Measurements from ENCODE around the gene ELL2.

Gene ELL2

DNA sequence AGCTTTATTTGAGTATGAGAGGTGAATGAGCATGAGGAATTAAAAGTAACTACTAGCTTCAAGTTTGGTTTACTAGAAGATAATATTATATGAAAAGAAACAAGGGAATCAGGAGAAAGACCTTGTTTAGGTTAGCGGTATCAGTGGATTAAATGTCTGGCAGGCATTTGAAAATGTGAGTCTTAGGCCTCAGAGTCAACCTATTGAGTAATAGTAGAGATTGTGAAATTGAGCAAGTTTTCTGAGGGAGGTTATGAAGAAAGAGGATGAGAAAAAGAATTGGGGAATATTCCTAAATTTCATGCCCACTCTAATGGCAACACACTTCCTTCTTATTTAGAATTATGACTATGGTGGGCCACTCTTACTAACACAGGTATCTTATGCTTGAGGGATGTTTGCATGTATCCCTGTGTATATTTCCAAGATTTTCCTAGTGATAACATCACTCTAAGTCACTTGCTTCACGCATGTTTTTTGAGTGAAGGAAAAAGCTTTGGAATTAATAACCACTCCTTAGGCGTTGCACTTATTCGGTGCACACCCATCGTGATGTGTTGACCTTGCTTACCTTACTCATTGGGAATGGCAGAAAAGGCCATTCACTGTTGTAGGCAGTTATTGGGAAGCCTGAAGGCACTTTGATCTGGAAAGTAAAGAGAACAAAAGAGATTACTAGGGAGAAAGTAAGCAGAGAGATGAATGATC, 8.2 kb upstream of the ELL2 start:
- TF ChIP-seq ZFX (IDR thresholded peaks at IDR 0.05; ENCODE audit: borderline replicate concordance), result no peak
- TF ChIP-seq, protein P1, sequence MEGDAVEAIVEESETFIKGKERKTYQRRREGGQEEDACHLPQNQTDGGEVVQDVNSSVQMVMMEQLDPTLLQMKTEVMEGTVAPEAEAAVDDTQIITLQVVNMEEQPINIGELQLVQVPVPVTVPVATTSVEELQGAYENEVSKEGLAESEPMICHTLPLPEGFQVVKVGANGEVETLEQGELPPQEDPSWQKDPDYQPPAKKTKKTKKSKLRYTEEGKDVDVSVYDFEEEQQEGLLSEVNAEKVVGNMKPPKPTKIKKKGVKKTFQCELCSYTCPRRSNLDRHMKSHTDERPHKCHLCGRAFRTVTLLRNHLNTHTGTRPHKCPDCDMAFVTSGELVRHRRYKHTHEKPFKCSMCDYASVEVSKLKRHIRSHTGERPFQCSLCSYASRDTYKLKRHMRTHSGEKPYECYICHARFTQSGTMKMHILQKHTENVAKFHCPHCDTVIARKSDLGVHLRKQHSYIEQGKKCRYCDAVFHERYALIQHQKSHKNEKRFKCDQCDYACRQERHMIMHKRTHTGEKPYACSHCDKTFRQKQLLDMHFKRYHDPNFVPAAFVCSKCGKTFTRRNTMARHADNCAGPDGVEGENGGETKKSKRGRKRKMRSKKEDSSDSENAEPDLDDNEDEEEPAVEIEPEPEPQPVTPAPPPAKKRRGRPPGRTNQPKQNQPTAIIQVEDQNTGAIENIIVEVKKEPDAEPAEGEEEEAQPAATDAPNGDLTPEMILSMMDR (IDR thresholded peaks at IDR 0.05), result no peak
- no peak overlapping the region for H3K27ac ChIP-seq

DNA sequence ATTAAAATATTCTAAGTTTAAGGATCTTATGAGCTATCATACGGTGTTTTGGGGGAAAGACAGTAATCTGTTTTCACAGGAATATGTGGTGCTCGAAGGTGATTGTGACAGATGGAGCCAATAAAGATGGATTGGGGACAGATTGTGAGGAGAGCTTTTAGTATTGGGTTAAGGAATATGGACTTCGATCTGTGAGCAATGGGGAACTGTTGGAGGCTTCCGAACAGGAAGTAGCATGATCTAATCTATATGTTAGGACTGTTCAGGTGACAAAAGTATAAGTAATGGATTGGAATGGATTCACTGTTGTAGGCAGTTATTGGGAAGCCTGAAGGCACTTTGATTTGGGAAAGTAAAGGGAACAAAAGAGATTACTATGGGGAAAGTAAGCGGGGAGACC, 7.4 kb upstream of the ELL2 start:
- no peak for TF ChIP-seq ZFX (IDR thresholded peaks at IDR 0.05; ENCODE audit: borderline replicate concordance)
- H3K27ac ChIP-seq, result no peak overlapping the region

DNA sequence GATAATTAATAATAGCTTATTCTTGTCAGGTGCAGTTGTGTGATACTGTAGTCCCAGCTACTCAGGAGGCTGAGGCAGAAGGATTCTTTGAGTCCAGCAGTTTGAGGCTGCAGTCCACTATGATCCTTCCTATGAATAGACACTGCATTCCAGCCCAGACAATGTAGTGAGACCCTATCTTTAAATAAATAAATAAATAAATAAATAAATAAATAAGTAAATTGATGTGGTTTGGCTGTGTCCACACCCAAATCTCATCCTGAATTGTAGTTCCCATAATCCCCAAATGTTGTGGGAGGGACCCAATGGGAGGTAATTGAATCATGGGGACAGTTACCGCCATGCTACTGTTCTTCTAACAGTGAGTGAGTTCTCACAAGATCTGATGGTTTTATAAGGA, 5.6 kb upstream of the ELL2 start:
- TF ChIP-seq, protein P1 (IDR thresholded peaks at IDR 0.05), result no peak
- TF ChIP-seq ZFX (IDR thresholded peaks at IDR 0.05; ENCODE audit: borderline replicate concordance), result no peak

DNA sequence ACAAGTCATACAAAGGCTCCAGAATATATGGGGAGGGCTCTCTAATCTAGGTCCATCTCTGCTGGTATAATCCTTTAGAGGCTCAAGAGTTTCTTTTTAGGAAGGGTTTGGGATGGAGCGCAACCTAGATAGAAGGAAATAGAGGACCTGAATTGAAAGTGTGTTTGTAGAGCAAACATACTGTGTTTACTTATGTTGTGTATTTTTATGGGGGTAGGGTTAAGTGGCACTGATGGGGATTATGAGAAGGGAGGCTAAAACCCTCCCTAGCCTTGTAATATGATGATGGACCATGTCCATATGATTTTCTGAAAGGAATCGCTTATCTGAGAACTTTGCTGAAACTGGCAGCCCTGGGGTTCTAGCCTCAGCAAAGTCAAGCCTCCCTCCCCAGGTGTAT, 4.4 kb upstream of the ELL2 start:
- no peak for TF ChIP-seq ZFX (IDR thresholded peaks at IDR 0.05; ENCODE audit: borderline replicate concordance)
- TF ChIP-seq, protein P1 (IDR thresholded peaks at IDR 0.05), result no peak
- peak overlapping the region; percentile 47 for H3K27ac ChIP-seq

More for the DNA sequence above, 5.6 kb upstream of the ELL2 start:
- no peak overlapping the region for H3K27ac ChIP-seq

DNA sequence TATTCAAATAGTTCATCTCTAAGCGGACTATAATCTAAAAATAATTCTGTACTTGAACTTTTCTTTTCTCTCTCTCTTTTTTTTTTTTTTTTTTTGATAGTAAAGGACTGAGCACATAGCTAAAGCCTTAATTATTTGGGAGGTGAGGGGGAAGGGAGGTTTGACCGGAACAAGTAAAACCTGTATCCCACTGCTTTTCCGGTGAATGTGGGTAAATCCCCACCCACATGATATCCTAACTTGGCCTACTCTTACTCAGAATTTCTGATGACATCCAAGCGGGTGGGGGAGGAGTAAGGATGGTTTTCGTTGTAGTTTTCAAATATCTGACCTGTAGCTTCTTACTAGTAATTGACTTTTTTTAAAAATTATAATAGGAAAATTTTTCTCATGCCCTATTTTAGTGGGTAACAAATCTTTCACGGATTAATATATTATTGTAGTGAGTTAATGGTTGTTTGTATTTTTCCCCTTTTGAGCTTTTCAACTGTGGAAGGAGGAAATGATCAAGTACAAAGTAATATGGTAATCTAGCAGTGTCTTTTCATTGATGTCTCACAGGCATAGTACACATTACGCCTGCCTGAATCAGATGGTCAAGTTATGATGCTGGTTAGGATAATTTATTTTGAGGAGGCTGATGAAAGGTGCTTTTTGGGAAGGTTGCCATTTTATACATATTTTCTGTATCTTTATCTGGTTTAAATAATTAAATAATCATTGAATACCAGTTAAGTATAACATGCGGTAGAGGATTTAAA, 2.2 kb upstream of the ELL2 start:
- TF ChIP-seq, protein P1 (IDR thresholded peaks at IDR 0.05), result no peak
- TF ChIP-seq ZFX (IDR thresholded peaks at IDR 0.05; ENCODE audit: borderline replicate concordance), result no peak
- no peak overlapping the region for H3K27ac ChIP-seq

DNA sequence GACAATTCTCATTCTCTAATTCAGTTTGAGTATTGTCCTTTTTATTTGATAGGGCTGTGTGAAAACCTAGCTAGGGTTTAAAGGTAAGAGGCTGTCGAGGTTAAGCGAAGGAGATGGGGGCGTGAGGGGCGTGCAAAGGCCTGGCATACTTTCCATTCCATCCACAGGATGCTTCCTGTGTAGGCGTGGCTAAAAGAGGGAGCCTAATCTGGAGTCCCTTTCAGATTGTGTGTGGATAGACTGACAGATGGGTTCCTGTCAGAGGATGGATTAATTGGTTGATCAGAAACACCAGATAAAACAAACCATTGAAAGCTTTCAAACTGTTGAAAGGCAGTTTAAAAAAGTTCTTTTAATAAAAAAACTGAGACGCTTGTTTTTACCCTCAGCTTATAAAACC, 1.1 kb upstream of the ELL2 start:
- no peak for TF ChIP-seq ZFX (IDR thresholded peaks at IDR 0.05; ENCODE audit: borderline replicate concordance)
- TF ChIP-seq, protein P1 (IDR thresholded peaks at IDR 0.05), result no peak
- H3K27ac ChIP-seq, result no peak overlapping the region

DNA sequence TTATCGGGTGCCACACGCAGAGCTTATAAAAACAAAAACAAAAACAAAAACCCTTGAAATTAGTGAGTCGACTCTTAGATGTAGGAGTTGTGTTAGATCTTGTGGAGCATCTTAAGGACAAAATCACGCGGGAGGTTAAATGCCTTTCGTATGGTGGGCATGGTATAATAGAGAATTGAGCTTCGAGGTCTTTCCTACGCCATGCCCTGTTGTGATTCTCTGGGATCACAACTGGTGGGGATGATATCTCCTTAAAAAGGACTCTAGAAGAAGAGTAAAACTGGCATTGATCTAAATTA, 773 bp upstream of the ELL2 start:
- TF ChIP-seq, protein P1 (IDR thresholded peaks at IDR 0.05), result no peak
- no peak for TF ChIP-seq ZFX (IDR thresholded peaks at IDR 0.05; ENCODE audit: borderline replicate concordance)
- H3K27ac ChIP-seq, result no peak overlapping the region

Measured in 22Rv1 (cell line).